Measurements from ENCODE around the gene EOLA1.
"Not testable (repeated sequence)": the region's sequence is repeated elsewhere in the genome, so short reads cannot be mapped to it uniquely, and the experiment has no call there.

Gene EOLA1

GRCh38 chrX:149595214-149595613 lies 54.4 kb downstream of the EOLA1 start, which contains the start of gene HSFX2:
Gene HSFX2, minus strand, starts transcription at chrX:149595314. Its CDS starts 614 bp downstream, at chrX:149594700.
- H3K27me3 Mint-ChIP-seq; H3K27ac Mint-ChIP-seq (ENCODE audit: low read depth); H3K36me3 Mint-ChIP-seq (ENCODE audit: insufficient read depth); ATAC-seq (replicated peaks; ENCODE audit: extremely low read depth, poor library complexity, severe bottlenecking); H3K4me3 Mint-ChIP-seq; H3K9me3 Mint-ChIP-seq; H3K4me1 Mint-ChIP-seq; DNase-seq (ENCODE audit: low spot score in 2 of 2): not testable (repeated sequence)

GRCh38 chrX:149595943-149596342 lies 55.1 kb downstream of the EOLA1 start:
- not testable (repeated sequence) for ATAC-seq (replicated peaks; ENCODE audit: extremely low read depth, poor library complexity, severe bottlenecking); H3K4me3 Mint-ChIP-seq; DNase-seq (ENCODE audit: low spot score in 2 of 2); H3K36me3 Mint-ChIP-seq (ENCODE audit: insufficient read depth); H3K9me3 Mint-ChIP-seq; H3K4me1 Mint-ChIP-seq; H3K27me3 Mint-ChIP-seq; H3K27ac Mint-ChIP-seq (ENCODE audit: low read depth)
